Adrenal gland (tissue), 5 donors: ENCODE results near the gene ROPN1B.
"Not testable (repeated sequence)": the region's sequence is repeated elsewhere in the genome, so short reads cannot be mapped to it uniquely, and the experiment has no call there.

ENCODE experiments used
- POLR2A ChIP-seq, 2 donors: fragments of 450-650 bp; IDR thresholded peaks; one replicate each; pipeline ENCODE4 v1.6.1; 2017; ENCODE audit warnings: antibody characterized with exemption in 2 of 2, mild to moderate bottlenecking in 2 of 2, moderate library complexity in 1 of 2
- TF ChIP-seq, protein P1 (sequence below), 6 experiments: fragments of 450-650 bp in 4 of 6; fragments of 200-600 bp in 2 of 6; sonication (generic) in 1 of 6; IDR thresholded peaks; 1 replicate in 5 of 6; 2 replicates in 1 of 6; pipeline versions ENCODE4 v1.5.1 to v1.8.0; 2016 to 2021; ENCODE audit warnings: antibody characterized with exemption in 6 of 6, mild to moderate bottlenecking in 2 of 6, moderate library complexity in 1 of 6
- donor health status: DM: no; HTN: no; CAD: no.

DNA sequence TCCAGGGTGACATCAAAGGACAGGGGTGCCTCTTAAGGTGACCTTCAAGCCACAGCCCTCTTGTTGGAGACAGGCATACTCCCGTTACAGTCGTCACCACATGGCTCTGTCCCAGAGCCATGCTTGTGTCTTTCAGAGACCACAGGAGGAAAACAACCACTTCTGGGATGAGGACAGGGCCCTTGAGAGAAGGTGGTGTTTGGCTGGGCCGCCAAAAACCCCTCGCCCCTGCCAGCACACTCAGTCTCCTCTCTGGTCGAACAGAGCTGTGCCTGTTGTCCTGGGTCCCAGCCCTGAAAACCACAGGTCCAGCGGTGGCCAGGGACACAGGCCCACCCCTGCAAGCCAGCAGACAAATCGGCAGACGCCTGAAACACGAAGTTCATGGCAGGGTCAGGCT lies 44.7 kb upstream of the ROPN1B start:
- TF ChIP-seq, protein P1, sequence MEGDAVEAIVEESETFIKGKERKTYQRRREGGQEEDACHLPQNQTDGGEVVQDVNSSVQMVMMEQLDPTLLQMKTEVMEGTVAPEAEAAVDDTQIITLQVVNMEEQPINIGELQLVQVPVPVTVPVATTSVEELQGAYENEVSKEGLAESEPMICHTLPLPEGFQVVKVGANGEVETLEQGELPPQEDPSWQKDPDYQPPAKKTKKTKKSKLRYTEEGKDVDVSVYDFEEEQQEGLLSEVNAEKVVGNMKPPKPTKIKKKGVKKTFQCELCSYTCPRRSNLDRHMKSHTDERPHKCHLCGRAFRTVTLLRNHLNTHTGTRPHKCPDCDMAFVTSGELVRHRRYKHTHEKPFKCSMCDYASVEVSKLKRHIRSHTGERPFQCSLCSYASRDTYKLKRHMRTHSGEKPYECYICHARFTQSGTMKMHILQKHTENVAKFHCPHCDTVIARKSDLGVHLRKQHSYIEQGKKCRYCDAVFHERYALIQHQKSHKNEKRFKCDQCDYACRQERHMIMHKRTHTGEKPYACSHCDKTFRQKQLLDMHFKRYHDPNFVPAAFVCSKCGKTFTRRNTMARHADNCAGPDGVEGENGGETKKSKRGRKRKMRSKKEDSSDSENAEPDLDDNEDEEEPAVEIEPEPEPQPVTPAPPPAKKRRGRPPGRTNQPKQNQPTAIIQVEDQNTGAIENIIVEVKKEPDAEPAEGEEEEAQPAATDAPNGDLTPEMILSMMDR (IDR thresholded peaks at IDR 0.05): not testable (repeated sequence)
- TF ChIP-seq POLR2A (IDR thresholded peaks at IDR 0.05): not testable (repeated sequence)
